HEK293 (cell line): ENCODE measurements around the gene EHD1.

Experiments used
- ATF2 ChIP-seq: fragments of 450-650 bp; formaldehyde crosslinking; IDR thresholded peaks from 2 replicates; pipeline ENCODE4 v1.5.1; 2016; ENCODE audit warnings: missing biosample characterization, missing genetic modification characterization, low read depth
- EGR2 ChIP-seq: fragments of 450-650 bp; formaldehyde crosslinking; IDR thresholded peaks from 2 replicates; pipeline ENCODE4 v1.5.1; 2016; ENCODE audit warnings: low read depth, missing biosample characterization, missing genetic modification characterization
- GLI4 ChIP-seq: fragments of 450-650 bp; formaldehyde crosslinking; IDR thresholded peaks from 2 replicates; pipeline ENCODE4 v1.5.1; 2016; ENCODE audit warnings: missing biosample characterization, missing genetic modification characterization
- GLIS1 ChIP-seq: fragments of 450-650 bp; formaldehyde crosslinking; IDR thresholded peaks from 2 replicates; pipeline ENCODE4 v1.5.1; 2016; ENCODE audit warnings: missing biosample characterization, missing genetic modification characterization
- GLIS2 ChIP-seq: fragments of 450-650 bp; formaldehyde crosslinking; IDR thresholded peaks from 2 replicates; pipeline ENCODE4 v1.5.1; 2016; ENCODE audit warnings: missing biosample characterization, missing genetic modification characterization
- HIC1 ChIP-seq: fragments of 450-650 bp; formaldehyde crosslinking; IDR thresholded peaks from 2 replicates; pipeline ENCODE4 v1.5.1; 2016; ENCODE audit warnings: missing biosample characterization, missing genetic modification characterization
- HOXC10 ChIP-seq: sonication (generic); formaldehyde crosslinking; IDR thresholded peaks from 2 replicates; pipeline ENCODE4 v1.8.1; 2023; ENCODE audit warnings: mild to moderate bottlenecking, missing genetic modification reagents
- KLF1 ChIP-seq: fragments of 450-650 bp; formaldehyde crosslinking; IDR thresholded peaks from 2 replicates; pipeline ENCODE4 v1.5.1; 2016; ENCODE audit warnings: missing biosample characterization, missing genetic modification characterization
- KLF10 ChIP-seq: fragments of 450-650 bp; IDR thresholded peaks from 2 replicates; pipeline ENCODE4 v1.5.1; 2018; ENCODE audit warnings: missing biosample characterization, mild to moderate bottlenecking, missing genetic modification characterization
- KLF7 ChIP-seq: fragments of 450-650 bp; formaldehyde crosslinking; IDR thresholded peaks from 2 replicates; pipeline ENCODE4 v1.5.1; 2016; ENCODE audit warnings: missing biosample characterization, missing genetic modification characterization, borderline replicate concordance
- KLF9 ChIP-seq: fragments of 450-650 bp; formaldehyde crosslinking; IDR thresholded peaks from 2 replicates; pipeline ENCODE4 v1.5.1; 2016; ENCODE audit warnings: missing biosample characterization, missing genetic modification characterization, low read depth
- PATZ1 ChIP-seq: fragments of 450-650 bp; formaldehyde crosslinking; IDR thresholded peaks from 2 replicates; pipeline ENCODE4 v1.5.1; 2016; ENCODE audit warnings: missing biosample characterization, missing genetic modification characterization
- SALL2 ChIP-seq: fragments of 450-650 bp; formaldehyde crosslinking; IDR thresholded peaks from 2 replicates; pipeline ENCODE4 v1.5.0; 2017; ENCODE audit warnings: missing biosample characterization, mild to moderate bottlenecking, missing genetic modification characterization, borderline replicate concordance
- SCRT2 ChIP-seq: fragments of 450-650 bp; formaldehyde crosslinking; IDR thresholded peaks from 2 replicates; pipeline ENCODE4 v1.5.1; 2016; ENCODE audit warnings: missing biosample characterization, missing genetic modification characterization
- SP3 ChIP-seq: fragments of 450-650 bp; formaldehyde crosslinking; IDR thresholded peaks from 2 replicates; pipeline ENCODE4 v1.5.1; 2016; ENCODE audit warnings: missing biosample characterization, missing genetic modification characterization
- SP7 ChIP-seq: fragments of 450-650 bp; formaldehyde crosslinking; IDR thresholded peaks from 2 replicates; pipeline ENCODE4 v1.5.1; 2016; ENCODE audit warnings: missing biosample characterization, missing genetic modification characterization
- ZBTB11 ChIP-seq: fragments of 450-650 bp; formaldehyde crosslinking; conservative IDR thresholded peaks from 2 replicates; pipeline ENCODE4 v1.5.1; 2016; ENCODE audit warnings: low read depth, missing biosample characterization, missing genetic modification characterization
- ZBTB8A ChIP-seq: fragments of 450-650 bp; formaldehyde crosslinking; IDR thresholded peaks from 2 replicates; pipeline ENCODE4 v1.5.1; 2016; ENCODE audit warnings: missing biosample characterization, missing genetic modification characterization
- ZFP37 ChIP-seq: fragments of 450-650 bp; formaldehyde crosslinking; IDR thresholded peaks from 2 replicates; pipeline ENCODE4 v1.5.1; 2016; ENCODE audit warnings: missing biosample characterization, missing genetic modification characterization
- ZIC2 ChIP-seq: fragments of 450-650 bp; formaldehyde crosslinking; IDR thresholded peaks from 2 replicates; pipeline ENCODE4 v1.5.1; 2016; ENCODE audit warnings: missing biosample characterization, missing genetic modification characterization
- ZNF10 ChIP-seq: fragments of 450-650 bp; formaldehyde crosslinking; IDR thresholded peaks from 2 replicates; pipeline ENCODE4 v1.5.1; 2017; ENCODE audit warnings: missing biosample characterization, missing genetic modification characterization
- ZNF324 ChIP-seq: fragments of 450-650 bp; formaldehyde crosslinking; IDR thresholded peaks from 2 replicates; pipeline ENCODE4 v1.5.1; 2016; ENCODE audit warnings: missing biosample characterization, missing genetic modification characterization
- ZNF335 ChIP-seq: fragments of 450-650 bp; formaldehyde crosslinking; conservative IDR thresholded peaks from 2 replicates; pipeline ENCODE4 v1.5.1; 2016; ENCODE audit warnings: missing biosample characterization, missing genetic modification characterization
- ZNF433 ChIP-seq: fragments of 450-650 bp; formaldehyde crosslinking; IDR thresholded peaks from 2 replicates; pipeline ENCODE4 v1.5.1; 2016; ENCODE audit warnings: missing biosample characterization, missing genetic modification characterization, low read depth
- ZNF600 ChIP-seq: fragments of 450-650 bp; formaldehyde crosslinking; IDR thresholded peaks from 2 replicates; pipeline ENCODE4 v1.5.1; 2016; ENCODE audit warnings: missing biosample characterization, missing genetic modification characterization
- ZNF785 ChIP-seq: fragments of 450-650 bp; formaldehyde crosslinking; IDR thresholded peaks from 2 replicates; pipeline ENCODE4 v1.5.1; 2016; ENCODE audit warnings: missing biosample characterization, missing genetic modification characterization
- ZSCAN18 ChIP-seq: fragments of 450-650 bp; formaldehyde crosslinking; IDR thresholded peaks from 2 replicates; pipeline ENCODE4 v1.5.1; 2016; ENCODE audit warnings: missing biosample characterization, missing genetic modification characterization
- ZSCAN23 ChIP-seq: fragments of 450-650 bp; formaldehyde crosslinking; IDR thresholded peaks from 2 replicates; pipeline ENCODE4 v1.5.1; 2016; ENCODE audit warnings: missing biosample characterization, missing genetic modification characterization
- ZSCAN30 ChIP-seq: fragments of 450-650 bp; IDR thresholded peaks from 2 replicates; pipeline ENCODE4 v1.5.1; 2018; ENCODE audit warnings: missing biosample characterization, mild to moderate bottlenecking, missing genetic modification characterization, moderate library complexity
- ZXDB ChIP-seq: fragments of 450-650 bp; formaldehyde crosslinking; IDR thresholded peaks from 2 replicates; pipeline ENCODE4 v1.5.1; 2016; ENCODE audit warnings: missing biosample characterization, missing genetic modification characterization

Gene EHD1

GRCh38 chr11:64878494-64879243, at the start of gene EHD1 (continued):
- no peak for TF ChIP-seq ATF2 (tag by site-specific recombination)
- peak; percentile 47 for TF ChIP-seq SP7 (tag by site-specific recombination)
- no peak for TF ChIP-seq ZSCAN18 (tag by site-specific recombination)
- TF ChIP-seq KLF1 (tag by site-specific recombination), result peak; percentile 53; the same call in 1 of the 2 replicates
- TF ChIP-seq GLI4 (tag by site-specific recombination), result no peak
- peak; percentile 71 for TF ChIP-seq SCRT2 (tag by site-specific recombination)
- TF ChIP-seq KLF10 (tag by site-specific recombination), result peak; percentile 59
- TF ChIP-seq ZNF324 (tag by site-specific recombination), result 0 out of 2 replicates have a peak, but pooled peaks have one; percentile 67
- peak; percentile 75 for TF ChIP-seq KLF9 (tag by site-specific recombination)
- TF ChIP-seq PATZ1 (tag by site-specific recombination), result peak; percentile 98
- 0 out of 2 replicates have a peak, but pooled peaks have one; percentile 26 for TF ChIP-seq ZFP37 (tag by site-specific recombination)
- peak; percentile 15; the same call in 1 of the 2 replicates for TF ChIP-seq HIC1 (tag by site-specific recombination)
- TF ChIP-seq ZBTB8A, result peak; percentile 96
- peak; percentile 74 for TF ChIP-seq GLIS2 (tag by site-specific recombination)
- TF ChIP-seq ZNF433 (tag by site-specific recombination), result no peak
- peak; percentile 74 for TF ChIP-seq ZNF600 (tag by site-specific recombination)
- peak; percentile 76 for TF ChIP-seq ZNF335 (tag by site-specific recombination)
- TF ChIP-seq GLIS1 (tag by site-specific recombination), result peak; percentile 55
- no peak for TF ChIP-seq HOXC10 (CRISPR knock-in tag)
- 0 out of 2 replicates have a peak, but pooled peaks have one; percentile 13 for TF ChIP-seq ZSCAN30
- no peak for TF ChIP-seq ZSCAN23
- peak; percentile 58; the same call in 1 of the 2 replicates for TF ChIP-seq ZXDB (tag by site-specific recombination)
- no peak for TF ChIP-seq ZNF10 (tag by site-specific recombination)
- TF ChIP-seq ZNF785 (tag by site-specific recombination), result no peak
- TF ChIP-seq ZIC2 (tag by site-specific recombination), result 0 out of 2 replicates have a peak, but pooled peaks have one; percentile 21
- TF ChIP-seq ZBTB11 (tag by site-specific recombination), result peak; percentile 34; the same call in 1 of the 2 replicates
- no peak for TF ChIP-seq KLF7 (tag by site-specific recombination)
- peak; percentile 95 for TF ChIP-seq SP3 (tag by site-specific recombination)
- no peak for TF ChIP-seq SALL2 (tag by site-specific recombination)
- peak; percentile 22; the same call in 1 of the 2 replicates for TF ChIP-seq EGR2 (tag by site-specific recombination)
